K562 (cell line): ENCODE data around the gene NAP1L4. TPM values are rescaled to one million over a fixed set of nuclear protein-coding genes. Genes with fewer than 3 reads are reported as not detected.

ENCODE experiments used
- CBX3 ChIP-seq, 2 experiments: IDR thresholded peaks; 1 replicate in 1 of 2; 2 replicates in 1 of 2; pipeline ENCODE4 v1.6.1; 2012; ENCODE audit warnings: inconsistent platforms in 2 of 2, low read length in 2 of 2, borderline replicate concordance in 1 of 2, control low read depth in 1 of 2
- ETV6 ChIP-seq, 3 experiments: fragments of 150-350 bp in 1 of 3; sonication (generic) in 1 of 3; formaldehyde crosslinking in 1 of 3; IDR thresholded peaks; 2 replicates each; pipeline versions ENCODE4 v1.6.1 to v1.8.0; 2014 to 2022; ENCODE audit warnings: borderline replicate concordance in 2 of 3, low read depth in 2 of 3, antibody characterized with exemption in 1 of 3, low read length in 1 of 3, mild to moderate bottlenecking in 1 of 3, missing genetic modification reagents in 1 of 3
- FOXK1 ChIP-seq: sonication (generic); formaldehyde crosslinking; IDR thresholded peaks from 2 replicates; pipeline ENCODE4 v1.8.0; 2022; ENCODE audit warnings: missing genetic modification reagents, mild to moderate bottlenecking, borderline replicate concordance
- HDAC3 ChIP-seq: fragments of 450-650 bp; IDR thresholded peaks from 2 replicates; pipeline ENCODE4 v1.6.1; 2018; ENCODE audit warnings: borderline replicate concordance, mild to moderate bottlenecking, moderate library complexity; ENCODE audit not compliant: partially characterized antibody
- PCBP1 ChIP-seq: fragments of 200-400 bp; formaldehyde crosslinking; IDR thresholded peaks from 2 replicates; pipeline ENCODE4 v1.6.1; 2018; ENCODE audit warnings: mild to moderate bottlenecking, low read depth, low read length; ENCODE audit not compliant: poor library complexity, severe bottlenecking
- PHB ChIP-seq: fragments of 250-450 bp; sonication (Bioruptor Pico); IDR thresholded peaks from 2 replicates; pipeline ENCODE4 v1.5.0; 2021
- SAP30 ChIP-seq: fragments of 200-600 bp; sonication (generic); IDR thresholded peaks from 2 replicates; pipeline ENCODE4 v1.6.1; 2012; ENCODE audit warnings: borderline replicate concordance, low read depth, mild to moderate bottlenecking, moderate library complexity, low read length, control low read depth, inconsistent platforms; ENCODE audit not compliant: insufficient read depth, poor library complexity, severe bottlenecking
- SMAD4 ChIP-seq: fragments of 250-450 bp; sonication (Bioruptor Pico); conservative IDR thresholded peaks from 2 replicates; pipeline ENCODE4 v1.8.0; 2021; ENCODE audit warnings: inconsistent platforms, mild to moderate bottlenecking, moderate library complexity
- SP1 ChIP-seq: sonication (generic); formaldehyde crosslinking; IDR thresholded peaks from 2 replicates; pipeline ENCODE4 v1.8.1; 2022; ENCODE audit warnings: mild to moderate bottlenecking, missing genetic modification reagents
- SPI1 ChIP-seq: IDR thresholded peaks from 2 replicates; pipeline ENCODE4 v1.6.1; 2011; ENCODE audit warnings: low read depth, low read length, control low read depth, borderline replicate concordance
- TRIM28 ChIP-seq: fragments of 450-650 bp; IDR thresholded peaks from 2 replicates; pipeline ENCODE4 v1.6.1; 2017
- polyA plus RNA-seq, 8 experiments: library from polyadenylated mRNA; depleted of rRNA in 4 of 8; stranded (reverse) in 5 of 8; unstranded in 3 of 8; fragments of >200 nt; fragmentation: Nextera tagmentation in 2 of 8; fragmentation: Illumina TruSeq in 1 of 8; extraction: Ambion mirVana in 2 of 8; extraction: Trizol in 1 of 8; gene quantifications; 2 replicates each; pipeline versions ENCODE4 v1.2.1 to v1.2.3, GENCODE V29; 2011 to 2014; ENCODE audit warnings: inconsistent platforms in 1 of 8, missing spikeins in 1 of 8
- total RNA-seq, 7 experiments: library from RNA; depleted of rRNA in 6 of 7; stranded (reverse); fragments of >200 nt in 6 of 7; fragmentation: Illumina TruSeq in 2 of 7; extraction: Trizol in 2 of 7; gene quantifications; 2 replicates each; pipeline versions ENCODE4 v1.2.1 to v1.2.3, GENCODE V29; 2011 to 2021; ENCODE audit warnings: low replicate concordance in 1 of 7
- TF ChIP-seq, protein P1 (sequence below): fragments of 250-450 bp; sonication (Bioruptor Pico); IDR thresholded peaks from 2 replicates; pipeline ENCODE4 v1.4.0; 2020; ENCODE audit warnings: mild to moderate bottlenecking, moderate library complexity, borderline replicate concordance
- TF ChIP-seq, protein P2 (sequence below), 2 experiments: fragments of 450-650 bp; conservative IDR thresholded peaks; 2 replicates each; pipeline ENCODE4 v1.6.1; 2017; ENCODE audit warnings: mild to moderate bottlenecking in 2 of 2, moderate library complexity in 2 of 2
- TF ChIP-seq, protein P3 (sequence below): fragments of 250-450 bp; sonication (Bioruptor Pico); IDR thresholded peaks from 2 replicates; pipeline ENCODE4 v1.5.0; 2021; ENCODE audit warnings: mild to moderate bottlenecking, borderline replicate concordance

NAP1L4 gene
- total and polyA plus RNA-seq, 9 of the 15 experiments (the other 6 are each of a cell fraction or from before 2014, with no cell fraction given): 34.1 to 237 (median 179) TPM

DNA sequence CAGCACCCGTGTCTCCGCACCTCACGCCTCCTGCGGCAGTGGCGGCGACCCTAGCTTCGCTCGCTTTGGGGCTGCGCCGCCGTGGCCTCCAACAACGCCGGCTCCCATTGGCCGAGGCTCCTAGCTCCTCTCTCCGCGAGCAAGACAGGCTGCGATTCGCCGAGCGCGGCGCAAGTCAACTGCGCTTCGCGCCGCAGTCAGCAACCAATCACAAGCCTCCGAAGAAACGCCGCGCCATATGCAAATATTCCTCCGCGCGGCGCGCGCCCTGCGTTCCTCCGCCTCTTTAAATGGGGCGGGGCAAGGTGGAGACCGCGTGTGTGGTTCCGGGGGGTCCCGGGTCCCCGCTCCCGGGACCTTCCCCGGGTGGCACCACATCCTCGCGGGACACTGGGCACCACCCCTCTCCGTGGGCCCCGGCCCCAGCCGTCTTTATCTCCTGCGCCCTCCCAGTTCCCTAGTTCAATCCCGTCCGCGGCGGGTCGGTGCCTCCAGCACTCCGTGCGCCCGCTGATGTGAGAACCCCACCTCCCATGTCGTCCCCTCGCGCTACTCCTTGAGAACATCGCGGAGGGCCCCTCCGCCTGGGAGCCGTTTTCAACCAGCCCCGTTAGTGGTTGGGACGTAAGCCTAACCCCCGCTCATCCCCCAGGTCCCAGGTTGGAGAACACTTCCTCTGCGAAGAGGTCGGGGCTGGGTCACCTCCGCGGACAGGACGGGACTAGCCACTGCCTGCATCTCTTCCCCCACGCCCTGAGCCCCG is at the start of gene NAP1L4 (continued):
- TF ChIP-seq, protein P1, sequence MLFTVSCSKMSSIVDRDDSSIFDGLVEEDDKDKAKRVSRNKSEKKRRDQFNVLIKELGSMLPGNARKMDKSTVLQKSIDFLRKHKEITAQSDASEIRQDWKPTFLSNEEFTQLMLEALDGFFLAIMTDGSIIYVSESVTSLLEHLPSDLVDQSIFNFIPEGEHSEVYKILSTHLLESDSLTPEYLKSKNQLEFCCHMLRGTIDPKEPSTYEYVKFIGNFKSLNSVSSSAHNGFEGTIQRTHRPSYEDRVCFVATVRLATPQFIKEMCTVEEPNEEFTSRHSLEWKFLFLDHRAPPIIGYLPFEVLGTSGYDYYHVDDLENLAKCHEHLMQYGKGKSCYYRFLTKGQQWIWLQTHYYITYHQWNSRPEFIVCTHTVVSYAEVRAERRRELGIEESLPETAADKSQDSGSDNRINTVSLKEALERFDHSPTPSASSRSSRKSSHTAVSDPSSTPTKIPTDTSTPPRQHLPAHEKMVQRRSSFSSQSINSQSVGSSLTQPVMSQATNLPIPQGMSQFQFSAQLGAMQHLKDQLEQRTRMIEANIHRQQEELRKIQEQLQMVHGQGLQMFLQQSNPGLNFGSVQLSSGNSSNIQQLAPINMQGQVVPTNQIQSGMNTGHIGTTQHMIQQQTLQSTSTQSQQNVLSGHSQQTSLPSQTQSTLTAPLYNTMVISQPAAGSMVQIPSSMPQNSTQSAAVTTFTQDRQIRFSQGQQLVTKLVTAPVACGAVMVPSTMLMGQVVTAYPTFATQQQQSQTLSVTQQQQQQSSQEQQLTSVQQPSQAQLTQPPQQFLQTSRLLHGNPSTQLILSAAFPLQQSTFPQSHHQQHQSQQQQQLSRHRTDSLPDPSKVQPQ (CRISPR knock-in tag): no peak
- no peak; the same call in 1 of the 2 replicates for TF ChIP-seq SP1
- peak; percentile 29 for TF ChIP-seq PCBP1
- no peak for TF ChIP-seq PHB (CRISPR knock-in tag)
- TF ChIP-seq CBX3 (IDR thresholded peaks at IDR 0.05; ENCODE audit: borderline replicate concordance in 1 of 2, low read length in 2 of 2): no peak
- no peak; a peak in 1 of 4 replicates for TF ChIP-seq ETV6 (IDR thresholded peaks at IDR 0.05; ENCODE audit: borderline replicate concordance in 1 of 2, low read depth in 2 of 2, low read length in 1 of 2)
- 0 out of 2 replicates have a peak, but pooled peaks have one; percentile 45 for TF ChIP-seq ETV6 (CRISPR knock-in tag; IDR thresholded peaks at IDR 0.05; ENCODE audit: borderline replicate concordance)
- peak; percentile 92 for TF ChIP-seq FOXK1 (CRISPR knock-in tag)
- TF ChIP-seq TRIM28: peak; percentile 40; the same call in 1 of the 2 replicates
- peak; percentile 96 for TF ChIP-seq SAP30
- TF ChIP-seq, protein P2, sequence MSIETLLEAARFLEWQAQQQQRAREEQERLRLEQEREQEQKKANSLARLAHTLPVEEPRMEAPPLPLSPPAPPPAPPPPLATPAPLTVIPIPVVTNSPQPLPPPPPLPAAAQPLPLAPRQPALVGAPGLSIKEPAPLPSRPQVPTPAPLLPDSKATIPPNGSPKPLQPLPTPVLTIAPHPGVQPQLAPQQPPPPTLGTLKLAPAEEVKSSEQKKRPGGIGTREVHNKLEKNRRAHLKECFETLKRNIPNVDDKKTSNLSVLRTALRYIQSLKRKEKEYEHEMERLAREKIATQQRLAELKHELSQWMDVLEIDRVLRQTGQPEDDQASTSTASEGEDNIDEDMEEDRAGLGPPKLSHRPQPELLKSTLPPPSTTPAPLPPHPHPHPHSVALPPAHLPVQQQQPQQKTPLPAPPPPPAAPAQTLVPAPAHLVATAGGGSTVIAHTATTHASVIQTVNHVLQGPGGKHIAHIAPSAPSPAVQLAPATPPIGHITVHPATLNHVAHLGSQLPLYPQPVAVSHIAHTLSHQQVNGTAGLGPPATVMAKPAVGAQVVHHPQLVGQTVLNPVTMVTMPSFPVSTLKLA (conservative IDR thresholded peaks at IDR 0.05): peak; percentile 90 to 96
- peak; percentile 85 for TF ChIP-seq SPI1
- TF ChIP-seq HDAC3: no peak
- TF ChIP-seq, protein P3, sequence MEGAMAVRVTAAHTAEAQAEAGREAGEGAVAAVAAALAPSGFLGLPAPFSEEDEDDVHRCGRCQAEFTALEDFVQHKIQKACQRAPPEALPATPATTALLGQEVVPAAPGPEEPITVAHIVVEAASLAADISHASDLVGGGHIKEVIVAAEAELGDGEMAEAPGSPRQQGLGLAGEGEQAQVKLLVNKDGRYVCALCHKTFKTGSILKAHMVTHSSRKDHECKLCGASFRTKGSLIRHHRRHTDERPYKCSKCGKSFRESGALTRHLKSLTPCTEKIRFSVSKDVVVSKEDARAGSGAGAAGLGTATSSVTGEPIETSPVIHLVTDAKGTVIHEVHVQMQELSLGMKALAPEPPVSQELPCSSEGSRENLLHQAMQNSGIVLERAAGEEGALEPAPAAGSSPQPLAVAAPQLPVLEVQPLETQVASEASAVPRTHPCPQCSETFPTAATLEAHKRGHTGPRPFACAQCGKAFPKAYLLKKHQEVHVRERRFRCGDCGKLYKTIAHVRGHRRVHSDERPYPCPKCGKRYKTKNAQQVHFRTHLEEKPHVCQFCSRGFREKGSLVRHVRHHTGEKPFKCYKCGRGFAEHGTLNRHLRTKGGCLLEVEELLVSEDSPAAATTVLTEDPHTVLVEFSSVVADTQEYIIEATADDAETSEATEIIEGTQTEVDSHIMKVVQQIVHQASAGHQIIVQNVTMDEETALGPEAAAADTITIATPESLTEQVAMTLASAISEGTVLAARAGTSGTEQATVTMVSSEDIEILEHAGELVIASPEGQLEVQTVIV (CRISPR knock-in tag): no peak
- no peak for TF ChIP-seq SMAD4 (CRISPR knock-in tag)
